ENCODE data around the gene HEG1. TPM values are rescaled to one million over a fixed set of nuclear protein-coding genes. Genes with fewer than 3 reads are reported as not detected.

HEG1 gene
- total and polyA plus RNA-seq, 2 of the 4 experiments (the other 2 are of a cell fraction) = 25.6 to 43.4 TPM

- Histone ChIP-seq H3K79me1 (ENCODE audit: low read depth in 1 of 2, low read length in 2 of 2) (0 out of 4 replicates have a peak, but pooled peaks cover 0 to 4% of the 10 kb centered on the region in 2 experiments), H3K9me3 (ENCODE audit: control insufficient read depth, insufficient read depth, low read length) (no peaks in the 10 kb centered on the region), H2BK15ac (ENCODE audit: low read depth, low read length) (no peak overlapping the region), H4K8ac (ENCODE audit: low read depth in 2 of 2, low read length in 2 of 2) (no peak overlapping the region), H3K14ac (replicated peaks; ENCODE audit: low read depth, low read length) (no peak overlapping the region), H4K91ac (ENCODE audit: insufficient read depth, low read depth, low read length) (no peak overlapping the region), H3K36me3 (ENCODE audit: control insufficient read depth, insufficient read depth, low read length) (peaks cover 19% of the 10 kb centered on the region), H3K4ac (ENCODE audit: low read depth, low read length) (no peak overlapping the region), H3K23ac (ENCODE audit: low read depth, low read length) (no peak overlapping the region), H3K18ac (ENCODE audit: low read depth, low read length) (no peak overlapping the region), H2AK9ac (replicated peaks; ENCODE audit: low read depth, low read length, poor library complexity) (no peak overlapping the region), H3K27ac (ENCODE audit: insufficient read depth, low read length) (no peak overlapping the region), H4K5ac (ENCODE audit: low read depth, low read length) (no peak overlapping the region), H4K20me1 (ENCODE audit: insufficient read depth, low read length) (peaks cover 3% of the 10 kb centered on the region; the same call in 1 of the 2 replicates), H3K56ac (ENCODE audit: extremely low read depth, insufficient read depth, low read length) (no peak overlapping the region), H2AFZ (replicated peaks; ENCODE audit: low read length, poor library complexity) (no peak overlapping the region), H2BK120ac (ENCODE audit: low read depth, low read length) (no peak overlapping the region), H3K4me3 (ENCODE audit: insufficient read depth, low read depth, low read length) (no peak overlapping the region), H3K4me1 (ENCODE audit: control insufficient read depth, insufficient read depth, low read length) (peaks cover 5% of the 10 kb centered on the region; the same call in 1 of the 2 replicates), H2AK5ac (ENCODE audit: low read depth, low read length) (no peak overlapping the region), H3K27me3 (ENCODE audit: control insufficient read depth, insufficient read depth, low read length) (no peaks in the 10 kb centered on the region), H3K9ac (ENCODE audit: low read depth, low read length) (no peak overlapping the region), H3K9me1 (ENCODE audit: insufficient read depth, low read length) (peaks cover 8% of the 10 kb centered on the region), H3K4me2 (ENCODE audit: low read depth, low read length) (no peak overlapping the region), H2BK5ac (ENCODE audit: low read depth, low read length, poor library complexity, severe bottlenecking) (no peak overlapping the region), H2BK20ac (ENCODE audit: low read depth, low read length) (no peak overlapping the region)
- WGBS, 2 experiments (ENCODE audit: extremely low coverage in 2 of 2, insufficient read length in 1 of 2) = 100% methylated on average over 1 of the region's 3 CpGs; no CpG with 5 or more reads in 1 of the 2 experiments
- TF ChIP-seq POLR2A (IDR thresholded peaks at IDR 0.05; ENCODE audit: low read depth, low read length) (no peak), ELK1 (IDR thresholded peaks at IDR 0.05; ENCODE audit: borderline replicate concordance, low read depth, low read length) (no peak), SMC3 (IDR thresholded peaks at IDR 0.05; ENCODE audit: low read depth, low read length) (no peak), RFX5 (IDR thresholded peaks at IDR 0.05; ENCODE audit: low read depth, low read length) (no peak)
- in situ Hi-C loops (cut with MboI; ENCODE audit: low sequenced_read_pairs) = no loop called here
- dilution Hi-C loops (cut with HindIII; ENCODE audit: low sequenced_read_pairs, unreplicated experiment) = no loop called here
- no TSS peak for BruUV-seq (replicated peaks)
- no peak for DNase-seq
- ChIA-PET POLR2A (ENCODE audit: unreplicated experiment) (interaction anchor here (0.6 kb wide), 1 partner anchor 548 kb away, joined by 3 read pairs; no protein-coding TSS in a partner anchor), CTCF (no interaction called here)
- intact Hi-C loops (cut with micrococcal nuclease) = no loop called here
- no peak for ATAC-seq (ENCODE audit: low read depth)
These were observed 92.0 kb downstream of the HEG1 start for GRCh38 chr3:124963755-124964154.
